ENCODE measurements around the gene BAD.
"Not testable (repeated sequence)": the region's sequence is repeated elsewhere in the genome, so short reads cannot be mapped to it uniquely, and the experiment has no call there.

Gene BAD

DNA sequence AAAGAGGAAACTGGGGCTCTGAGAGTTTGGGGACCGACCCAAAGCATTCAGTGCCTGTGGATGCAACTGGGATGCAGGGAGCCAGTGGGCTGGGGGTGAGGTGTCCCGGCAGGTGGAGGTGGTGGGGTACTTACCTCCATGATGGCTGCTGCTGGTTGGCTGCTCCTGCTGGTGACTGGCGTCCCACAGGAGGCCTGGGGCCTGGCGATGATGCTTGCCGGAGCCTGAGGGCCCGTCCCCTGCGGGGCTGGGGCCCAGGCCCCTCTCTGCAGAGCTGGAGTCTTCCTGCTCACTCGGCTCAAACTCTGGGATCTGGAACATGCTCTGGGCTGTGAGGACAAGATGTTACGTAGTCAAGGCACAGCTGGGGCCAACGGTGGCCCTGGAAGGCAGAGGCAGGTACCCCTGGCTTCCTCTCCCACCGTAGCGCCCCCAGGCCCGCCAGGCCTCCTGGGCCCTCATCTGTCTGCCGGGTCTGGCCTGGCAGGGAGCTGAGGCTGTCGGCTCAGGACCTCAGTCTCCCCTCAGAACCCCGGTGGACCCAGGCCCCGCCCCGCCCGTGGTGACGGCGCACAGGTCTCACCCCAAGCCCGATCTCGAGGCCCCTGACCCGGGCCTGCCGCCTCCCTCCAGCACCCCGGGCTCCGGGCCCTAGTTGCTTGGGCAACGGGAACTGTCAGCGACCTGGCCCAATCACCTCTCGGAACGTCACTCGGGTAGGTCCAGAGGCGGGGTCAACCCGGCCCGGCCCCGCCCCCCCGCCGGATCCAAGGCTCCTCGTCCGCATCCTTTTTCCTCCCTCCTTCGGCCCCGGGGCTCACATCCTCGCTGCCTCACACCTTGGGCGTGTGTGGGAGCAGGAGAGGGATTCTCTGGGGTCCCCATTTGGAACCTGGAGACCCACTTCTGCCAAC is at the start of gene BAD:
BAD (minus strand) TSS at position 618 of the 914 bp plus-strand sequence; CDS start at position 321, 297 bp downstream.
- peak; percentile 92 for DNase-seq

DNA sequence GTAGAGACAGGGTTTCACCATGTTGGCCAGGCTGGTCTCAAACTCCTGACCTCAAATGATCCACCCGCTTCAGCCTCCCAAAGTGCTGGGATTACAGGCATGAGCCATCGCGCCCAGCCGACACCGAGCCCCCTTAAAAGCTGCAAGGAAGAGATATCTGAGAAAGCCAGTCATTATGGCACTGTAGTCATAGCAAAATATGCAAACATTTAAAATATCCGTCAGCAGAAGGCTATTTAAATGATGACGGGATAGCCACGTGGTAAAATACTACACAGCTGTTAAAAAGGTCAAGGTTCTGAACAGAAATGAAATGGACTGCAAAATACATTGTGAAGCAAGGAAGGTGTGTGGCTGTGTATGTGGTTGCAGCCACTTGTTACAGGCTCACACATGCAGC is 49.1 kb upstream of the BAD start:
- no peak for DNase-seq

GRCh38 chr11:64331569-64332371 is 47.3 kb upstream of the BAD start:
- DNase-seq, result peak; percentile 87

- DNase-seq, result no peak
Observed at GRCh38 chr11:64330888-64331287, 46.4 kb upstream of the BAD start.

- no peak for DNase-seq
Observed at GRCh38 chr11:64327993-64328392, 43.5 kb upstream of the BAD start.

DNA sequence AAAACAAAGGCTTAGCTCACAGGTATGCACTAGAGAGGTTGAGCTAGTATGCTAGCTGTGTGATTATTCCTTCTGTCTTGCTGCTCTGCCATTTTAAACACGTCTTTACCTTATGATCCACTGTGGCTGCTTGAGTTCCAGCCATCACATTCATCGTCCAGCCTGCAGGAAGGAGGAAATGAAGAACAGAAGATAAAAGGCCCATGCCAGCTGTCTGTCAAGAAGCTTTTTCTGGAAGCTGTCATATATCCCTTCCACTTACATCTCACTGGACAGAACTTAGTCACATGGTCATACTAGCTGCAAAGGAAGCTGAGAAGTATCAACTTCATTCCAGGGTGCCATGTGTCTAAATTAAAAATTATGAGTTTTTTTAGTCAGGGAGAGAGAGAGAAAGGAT is 42.9 kb upstream of the BAD start:
- DNase-seq, result no peak

DNA sequence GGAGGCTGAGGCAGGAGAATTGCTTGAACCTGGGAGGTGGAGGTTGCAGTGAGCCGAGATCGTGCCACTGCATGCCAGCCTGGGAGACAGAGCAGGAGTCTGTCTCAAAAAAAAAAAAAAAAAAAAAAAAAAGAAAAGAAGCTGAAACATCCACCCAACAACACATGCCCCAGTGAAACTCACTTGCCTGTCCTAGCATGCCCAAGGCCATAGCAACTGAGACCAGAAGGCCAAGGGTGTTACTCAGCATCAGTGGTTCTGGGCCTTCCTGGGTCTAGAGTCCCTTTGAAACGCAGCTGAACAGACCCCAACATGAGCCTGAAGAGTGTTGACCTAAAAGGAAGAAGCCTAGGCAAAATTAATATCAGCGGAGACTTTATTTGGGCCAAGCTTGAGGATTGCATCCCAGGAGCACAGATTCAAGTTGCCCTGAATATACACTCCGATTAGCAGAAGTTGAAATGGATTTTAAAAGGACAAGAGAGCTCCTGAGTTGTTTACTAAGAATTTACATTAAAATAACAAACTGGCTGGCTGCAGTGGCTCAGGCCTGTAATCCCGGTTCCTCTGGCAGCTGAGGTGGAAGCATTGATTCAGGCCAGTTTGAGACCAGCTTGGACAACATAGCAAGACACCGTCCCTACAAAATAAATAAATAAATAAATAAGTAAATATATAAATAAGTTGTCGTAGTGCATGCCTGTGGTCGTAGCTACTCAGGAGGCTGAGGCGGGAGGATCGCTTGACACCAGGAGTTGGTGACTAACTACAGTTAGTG is 40.4 kb upstream of the BAD start:
- DNase-seq, result no peak

- not testable (repeated sequence) for DNase-seq
Observed at GRCh38 chr11:64323984-64324383, 39.5 kb upstream of the BAD start.

- DNase-seq, result no peak
Observed at GRCh38 chr11:64323373-64323772, 38.9 kb upstream of the BAD start.

DNA sequence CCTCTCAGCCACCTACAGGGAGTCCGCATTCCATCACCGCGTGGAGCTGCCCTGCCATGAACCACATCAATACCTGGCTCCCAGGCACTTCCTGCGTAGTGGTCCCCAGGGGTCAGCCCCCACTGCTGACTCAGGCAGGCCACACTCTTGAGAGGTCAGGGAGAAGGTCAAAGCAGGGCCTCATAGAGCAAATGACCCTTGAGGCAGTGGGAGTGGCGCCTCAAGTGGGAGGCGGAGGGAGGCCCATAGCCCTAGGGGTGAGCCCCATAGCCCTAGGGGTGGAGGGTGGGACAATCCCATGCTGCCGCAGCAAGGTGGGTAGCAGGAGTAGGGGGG is 38.4 kb upstream of the BAD start:
- no peak for DNase-seq

- no peak for DNase-seq
Observed at GRCh38 chr11:64321533-64321932, 37.1 kb upstream of the BAD start.

GRCh38 chr11:64321026-64321425 is 36.6 kb upstream of the BAD start:
- no peak for DNase-seq

GRCh38 chr11:64320556-64320955 is 36.1 kb upstream of the BAD start:
- DNase-seq, result no peak

- no peak for DNase-seq
Observed at GRCh38 chr11:64318766-64319761, 34.6 kb upstream of the BAD start.

- DNase-seq, result peak; percentile 94
Observed at GRCh38 chr11:64317961-64318765, 33.7 kb upstream of the BAD start, which contains the start of gene PRDX5. PRDX5 (plus strand) TSS chr11:64318121; CDS start chr11:64318216, 95 bp downstream.

- DNase-seq, result peak; percentile 92
Observed at GRCh38 chr11:64317325-64317960, 33.0 kb upstream of the BAD start, which contains the start of gene TRMT112. TRMT112 (minus strand) TSS chr11:64317559; CDS start chr11:64317526, 33 bp downstream.

DNA sequence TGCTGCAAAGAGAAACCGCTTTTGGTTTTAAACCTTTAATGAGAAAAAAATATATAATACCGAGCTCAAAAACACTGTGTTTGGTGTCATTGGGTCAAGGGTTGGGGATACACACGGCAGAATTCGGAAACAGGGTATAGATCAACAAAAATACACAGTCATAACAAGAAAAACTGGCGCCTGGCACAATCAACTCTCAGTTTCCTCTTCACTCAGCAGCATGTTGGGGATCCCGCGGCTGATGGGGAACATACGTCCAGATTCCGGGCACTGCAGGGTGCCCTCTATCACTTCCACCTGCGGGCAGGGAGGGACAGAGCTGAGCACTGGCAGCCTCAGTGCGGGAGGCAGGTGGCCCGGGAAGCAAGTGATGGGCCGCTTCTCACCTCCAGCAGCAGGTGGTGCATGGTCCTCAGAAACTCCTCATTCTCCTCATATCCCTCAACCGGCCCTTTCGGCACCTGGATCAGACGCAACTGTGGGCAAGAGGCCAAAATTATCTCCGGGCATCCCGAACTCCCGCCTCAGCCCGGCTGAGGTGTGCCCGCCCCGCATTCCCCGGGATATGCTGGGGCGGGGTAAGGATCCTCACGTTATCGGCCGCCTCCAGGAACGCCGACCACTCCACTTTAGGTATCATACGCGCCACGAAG is 32.3 kb upstream of the BAD start:
- no peak for DNase-seq

GRCh38 chr11:64315667-64316526 is 31.4 kb upstream of the BAD start:
- DNase-seq, result not testable (repeated sequence)
